K562 (cell line): Measurements from ENCODE around the gene GPX5. TPM values are rescaled to one million over a fixed set of nuclear protein-coding genes. Genes with fewer than 3 reads are reported as not detected.

Source experiments
- MTA3 ChIP-seq: fragments of 450-650 bp; formaldehyde crosslinking; IDR thresholded peaks from 2 replicates; pipeline ENCODE4 v1.6.1; 2017; ENCODE audit warnings: mild to moderate bottlenecking, borderline replicate concordance
- NFE2 ChIP-seq: IDR thresholded peaks from 2 replicates; pipeline ENCODE4 v1.6.1; 2014; ENCODE audit warnings: antibody characterized with exemption, low read depth
- PRDM10 ChIP-seq: fragments of 450-650 bp; IDR thresholded peaks from 2 replicates; pipeline ENCODE4 v1.6.1; 2018; ENCODE audit not compliant: partially characterized antibody
- RUNX1 ChIP-seq: sonication (generic); IDR thresholded peaks from 2 replicates; pipeline ENCODE4 v1.6.1; 2016; ENCODE audit warnings: antibody characterized with exemption, low read depth
- ZNF584 ChIP-seq: fragments of 200-800 bp; sonication (Bioruptor generic); IDR thresholded peaks from 2 replicates; pipeline ENCODE4 v1.6.1; 2016; ENCODE audit warnings: low read depth, mild to moderate bottlenecking, missing genetic modification characterization, missing compliant biosample characterization
- polyA plus RNA-seq, 8 experiments: library from polyadenylated mRNA; depleted of rRNA in 4 of 8; stranded (reverse) in 5 of 8; unstranded in 3 of 8; fragments of >200 nt; fragmentation: Nextera tagmentation in 2 of 8; fragmentation: Illumina TruSeq in 1 of 8; extraction: Ambion mirVana in 2 of 8; extraction: Trizol in 1 of 8; gene quantifications; 2 replicates each; pipeline versions ENCODE4 v1.2.1 to v1.2.3, GENCODE V29; 2011 to 2014; ENCODE audit warnings: inconsistent platforms in 1 of 8, missing spikeins in 1 of 8
- total RNA-seq, 7 experiments: library from RNA; depleted of rRNA in 6 of 7; stranded (reverse); fragments of >200 nt in 6 of 7; fragmentation: Illumina TruSeq in 2 of 7; extraction: Trizol in 2 of 7; gene quantifications; 2 replicates each; pipeline versions ENCODE4 v1.2.1 to v1.2.3, GENCODE V29; 2011 to 2021; ENCODE audit warnings: low replicate concordance in 1 of 7
- TF ChIP-seq, protein P1 (sequence below), 2 experiments: IDR thresholded peaks; 2 replicates each; pipeline ENCODE4 v1.6.1; 2011; ENCODE audit warnings: borderline replicate concordance in 1 of 2, control low read depth in 1 of 2, low read depth in 1 of 2, low read length in 1 of 2, mild to moderate bottlenecking in 1 of 2, mixed read lengths in 1 of 2, moderate library complexity in 1 of 2; ENCODE audit not compliant: insufficient read depth in 1 of 2, insufficient read length in 1 of 2, poor library complexity in 1 of 2, severe bottlenecking in 1 of 2; ENCODE audit errors: extremely low read depth in 1 of 2
- TF ChIP-seq, protein P2 (sequence below): sonication (generic); formaldehyde crosslinking; IDR thresholded peaks from 2 replicates; pipeline ENCODE4 v1.8.0; 2022; ENCODE audit warnings: mild to moderate bottlenecking, missing genetic modification reagents
- TF ChIP-seq, protein P3 (sequence below): fragments of 250-450 bp; sonication (Bioruptor Pico); IDR thresholded peaks from 2 replicates; pipeline ENCODE4 v1.4.0; 2020

The GPX5 gene
- total and polyA plus RNA-seq, 9 of the 15 experiments (the other 6 are each of a cell fraction or from before 2014, with no cell fraction given): 0.07 to 0.18 (median 0.15) TPM; not detected in 6

- TF ChIP-seq PRDM10: no peak
- no peak; the same call in 1 of the 2 replicates for TF ChIP-seq MTA3
- TF ChIP-seq, protein P1, sequence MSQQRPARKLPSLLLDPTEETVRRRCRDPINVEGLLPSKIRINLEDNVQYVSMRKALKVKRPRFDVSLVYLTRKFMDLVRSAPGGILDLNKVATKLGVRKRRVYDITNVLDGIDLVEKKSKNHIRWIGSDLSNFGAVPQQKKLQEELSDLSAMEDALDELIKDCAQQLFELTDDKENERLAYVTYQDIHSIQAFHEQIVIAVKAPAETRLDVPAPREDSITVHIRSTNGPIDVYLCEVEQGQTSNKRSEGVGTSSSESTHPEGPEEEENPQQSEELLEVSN (IDR thresholded peaks at IDR 0.05; ENCODE audit: borderline replicate concordance in 1 of 2, extremely low read depth in 1 of 2, insufficient read depth in 1 of 2, insufficient read length in 1 of 2, low read depth in 1 of 2, low read length in 1 of 2, poor library complexity in 1 of 2, severe bottlenecking in 1 of 2): peak; percentile 65 to 92
- TF ChIP-seq RUNX1: no peak
- TF ChIP-seq ZNF584 (CRISPR knock-in tag): no peak; the same call in 1 of the 2 replicates
- TF ChIP-seq, protein P2, sequence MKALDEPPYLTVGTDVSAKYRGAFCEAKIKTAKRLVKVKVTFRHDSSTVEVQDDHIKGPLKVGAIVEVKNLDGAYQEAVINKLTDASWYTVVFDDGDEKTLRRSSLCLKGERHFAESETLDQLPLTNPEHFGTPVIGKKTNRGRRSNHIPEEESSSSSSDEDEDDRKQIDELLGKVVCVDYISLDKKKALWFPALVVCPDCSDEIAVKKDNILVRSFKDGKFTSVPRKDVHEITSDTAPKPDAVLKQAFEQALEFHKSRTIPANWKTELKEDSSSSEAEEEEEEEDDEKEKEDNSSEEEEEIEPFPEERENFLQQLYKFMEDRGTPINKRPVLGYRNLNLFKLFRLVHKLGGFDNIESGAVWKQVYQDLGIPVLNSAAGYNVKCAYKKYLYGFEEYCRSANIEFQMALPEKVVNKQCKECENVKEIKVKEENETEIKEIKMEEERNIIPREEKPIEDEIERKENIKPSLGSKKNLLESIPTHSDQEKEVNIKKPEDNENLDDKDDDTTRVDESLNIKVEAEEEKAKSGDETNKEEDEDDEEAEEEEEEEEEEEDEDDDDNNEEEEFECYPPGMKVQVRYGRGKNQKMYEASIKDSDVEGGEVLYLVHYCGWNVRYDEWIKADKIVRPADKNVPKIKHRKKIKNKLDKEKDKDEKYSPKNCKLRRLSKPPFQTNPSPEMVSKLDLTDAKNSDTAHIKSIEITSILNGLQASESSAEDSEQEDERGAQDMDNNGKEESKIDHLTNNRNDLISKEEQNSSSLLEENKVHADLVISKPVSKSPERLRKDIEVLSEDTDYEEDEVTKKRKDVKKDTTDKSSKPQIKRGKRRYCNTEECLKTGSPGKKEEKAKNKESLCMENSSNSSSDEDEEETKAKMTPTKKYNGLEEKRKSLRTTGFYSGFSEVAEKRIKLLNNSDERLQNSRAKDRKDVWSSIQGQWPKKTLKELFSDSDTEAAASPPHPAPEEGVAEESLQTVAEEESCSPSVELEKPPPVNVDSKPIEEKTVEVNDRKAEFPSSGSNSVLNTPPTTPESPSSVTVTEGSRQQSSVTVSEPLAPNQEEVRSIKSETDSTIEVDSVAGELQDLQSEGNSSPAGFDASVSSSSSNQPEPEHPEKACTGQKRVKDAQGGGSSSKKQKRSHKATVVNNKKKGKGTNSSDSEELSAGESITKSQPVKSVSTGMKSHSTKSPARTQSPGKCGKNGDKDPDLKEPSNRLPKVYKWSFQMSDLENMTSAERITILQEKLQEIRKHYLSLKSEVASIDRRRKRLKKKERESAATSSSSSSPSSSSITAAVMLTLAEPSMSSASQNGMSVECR: no peak; the same call in 1 of the 2 replicates
- TF ChIP-seq, protein P3, sequence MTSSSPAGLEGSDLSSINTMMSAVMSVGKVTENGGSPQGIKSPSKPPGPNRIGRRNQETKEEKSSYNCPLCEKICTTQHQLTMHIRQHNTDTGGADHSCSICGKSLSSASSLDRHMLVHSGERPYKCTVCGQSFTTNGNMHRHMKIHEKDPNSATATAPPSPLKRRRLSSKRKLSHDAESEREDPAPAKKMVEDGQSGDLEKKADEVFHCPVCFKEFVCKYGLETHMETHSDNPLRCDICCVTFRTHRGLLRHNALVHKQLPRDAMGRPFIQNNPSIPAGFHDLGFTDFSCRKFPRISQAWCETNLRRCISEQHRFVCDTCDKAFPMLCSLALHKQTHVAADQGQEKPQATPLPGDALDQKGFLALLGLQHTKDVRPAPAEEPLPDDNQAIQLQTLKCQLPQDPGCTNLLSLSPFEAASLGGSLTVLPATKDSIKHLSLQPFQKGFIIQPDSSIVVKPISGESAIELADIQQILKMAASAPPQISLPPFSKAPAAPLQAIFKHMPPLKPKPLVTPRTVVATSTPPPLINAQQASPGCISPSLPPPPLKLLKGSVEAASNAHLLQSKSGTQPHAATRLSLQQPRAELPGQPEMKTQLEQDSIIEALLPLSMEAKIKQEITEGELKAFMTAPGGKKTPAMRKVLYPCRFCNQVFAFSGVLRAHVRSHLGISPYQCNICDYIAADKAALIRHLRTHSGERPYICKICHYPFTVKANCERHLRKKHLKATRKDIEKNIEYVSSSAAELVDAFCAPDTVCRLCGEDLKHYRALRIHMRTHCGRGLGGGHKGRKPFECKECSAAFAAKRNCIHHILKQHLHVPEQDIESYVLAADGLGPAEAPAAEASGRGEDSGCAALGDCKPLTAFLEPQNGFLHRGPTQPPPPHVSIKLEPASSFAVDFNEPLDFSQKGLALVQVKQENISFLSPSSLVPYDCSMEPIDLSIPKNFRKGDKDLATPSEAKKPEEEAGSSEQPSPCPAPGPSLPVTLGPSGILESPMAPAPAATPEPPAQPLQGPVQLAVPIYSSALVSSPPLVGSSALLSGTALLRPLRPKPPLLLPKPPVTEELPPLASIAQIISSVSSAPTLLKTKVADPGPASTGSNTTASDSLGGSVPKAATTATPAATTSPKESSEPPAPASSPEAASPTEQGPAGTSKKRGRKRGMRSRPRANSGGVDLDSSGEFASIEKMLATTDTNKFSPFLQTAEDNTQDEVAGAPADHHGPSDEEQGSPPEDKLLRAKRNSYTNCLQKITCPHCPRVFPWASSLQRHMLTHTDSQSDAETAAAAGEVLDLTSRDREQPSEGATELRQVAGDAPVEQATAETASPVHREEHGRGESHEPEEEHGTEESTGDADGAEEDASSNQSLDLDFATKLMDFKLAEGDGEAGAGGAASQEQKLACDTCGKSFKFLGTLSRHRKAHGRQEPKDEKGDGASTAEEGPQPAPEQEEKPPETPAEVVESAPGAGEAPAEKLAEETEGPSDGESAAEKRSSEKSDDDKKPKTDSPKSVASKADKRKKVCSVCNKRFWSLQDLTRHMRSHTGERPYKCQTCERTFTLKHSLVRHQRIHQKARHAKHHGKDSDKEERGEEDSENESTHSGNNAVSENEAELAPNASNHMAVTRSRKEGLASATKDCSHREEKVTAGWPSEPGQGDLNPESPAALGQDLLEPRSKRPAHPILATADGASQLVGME (CRISPR knock-in tag): peak; percentile 21; the same call in 1 of the 2 replicates
- TF ChIP-seq NFE2: no peak; the same call in 1 of the 2 replicates
These were observed 36.1 kb upstream of the GPX5 start (continued) for GRCh38 chr6:28489366-28490204.
